GM21423 (cell line): ENCODE data around the gene PRTFDC1.
"Not testable (repeated sequence)": the region's sequence is repeated elsewhere in the genome, so short reads cannot be mapped to it uniquely, and the experiment has no call there.

ENCODE experiments used
- ATAC-seq: cut with Tn5 transposase; IDR thresholded peaks from one replicate; pipeline ENCODE4 v1.9.1; 2021; ENCODE audit warnings: mild to moderate bottlenecking, moderate library complexity; ENCODE audit not compliant: unreplicated experiment

PRTFDC1 gene

DNA sequence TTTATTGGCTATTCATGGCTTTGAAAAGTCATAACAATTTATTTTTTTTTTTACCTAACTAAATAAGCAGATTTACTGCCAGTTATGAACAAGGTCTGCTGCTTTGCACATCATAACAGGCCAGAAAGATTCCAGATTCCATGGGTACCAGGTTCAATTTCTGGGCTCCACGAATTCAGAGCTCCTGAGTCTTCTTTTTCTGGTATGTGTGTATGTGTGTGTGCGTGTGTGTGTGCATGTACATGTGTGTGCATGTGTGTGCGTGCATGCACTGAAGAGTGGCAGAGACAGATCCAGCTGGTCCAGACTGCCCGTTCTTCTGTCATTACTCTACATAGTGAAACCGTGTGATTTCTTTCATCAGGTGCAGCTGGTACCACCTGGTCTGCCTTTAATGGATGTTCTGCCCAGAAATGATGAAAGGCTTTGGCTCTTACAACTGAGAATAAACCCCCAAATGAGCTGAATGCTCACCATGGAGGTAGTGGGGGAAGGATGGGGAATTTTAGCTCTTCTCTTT lies 14.6 kb upstream of the PRTFDC1 start:
- no peak for ATAC-seq

DNA sequence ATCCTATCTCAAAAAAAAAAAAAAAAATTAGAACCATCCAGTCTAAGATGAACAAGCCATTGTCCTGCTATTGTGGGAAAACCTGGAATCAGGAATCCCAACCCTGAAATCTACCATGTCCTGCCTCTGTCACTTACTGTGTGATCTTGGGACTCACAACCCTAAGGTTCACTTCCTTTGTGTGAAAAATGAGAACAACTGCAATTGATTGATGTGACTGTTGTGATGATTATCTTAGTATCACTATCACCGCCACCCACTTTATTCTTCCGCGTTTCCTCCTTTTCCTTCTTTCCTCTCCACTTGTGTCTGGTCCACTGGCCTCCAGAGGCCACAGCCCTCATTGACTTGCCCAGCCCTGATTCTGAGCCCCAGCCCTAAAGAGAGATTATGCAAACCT lies 12.6 kb upstream of the PRTFDC1 start:
- no peak for ATAC-seq

DNA sequence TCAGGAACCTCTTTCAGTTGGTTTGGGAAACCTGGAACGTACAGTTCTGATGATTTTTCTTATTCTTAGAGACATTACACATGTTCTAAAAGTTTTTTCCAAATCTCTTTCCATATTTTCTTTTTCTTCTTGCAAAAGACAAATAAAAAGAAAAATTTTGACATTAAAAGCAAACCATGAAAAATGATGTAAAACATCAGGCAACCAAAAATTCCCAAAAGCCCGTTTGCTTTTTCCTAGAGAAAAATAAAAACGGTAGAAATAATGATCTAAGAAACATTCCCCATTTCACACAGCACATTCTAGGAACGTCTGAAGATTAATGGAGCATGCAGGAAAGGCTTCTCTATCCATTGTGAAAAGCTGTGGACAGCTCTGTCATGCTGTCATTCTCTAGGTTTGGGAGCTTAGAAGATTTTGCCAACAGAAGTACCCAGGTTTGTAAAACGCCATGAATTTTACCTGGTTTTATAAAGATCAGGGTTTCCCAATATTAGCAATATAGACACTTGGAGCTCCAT lies 11.2 kb upstream of the PRTFDC1 start:
- no peak for ATAC-seq

DNA sequence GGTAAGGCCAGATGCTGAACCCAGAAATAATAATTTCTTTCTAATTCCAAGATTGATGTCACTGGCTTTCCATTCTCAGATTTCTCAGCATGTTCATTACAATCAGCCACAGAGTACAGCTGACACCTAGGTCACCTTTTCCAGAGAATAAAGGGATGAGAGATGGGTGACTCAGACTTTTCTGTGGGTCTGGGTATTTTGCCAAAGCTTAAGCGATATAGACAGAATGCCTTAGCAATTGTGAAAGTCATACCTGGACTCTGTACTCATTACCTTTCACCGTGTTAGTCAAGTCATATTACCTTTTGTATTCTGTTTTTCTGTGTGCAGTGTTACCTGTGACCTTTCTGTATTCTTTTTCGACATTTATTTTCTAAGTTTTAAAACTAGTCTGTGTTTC lies 10.6 kb upstream of the PRTFDC1 start:
- ATAC-seq, result no peak

DNA sequence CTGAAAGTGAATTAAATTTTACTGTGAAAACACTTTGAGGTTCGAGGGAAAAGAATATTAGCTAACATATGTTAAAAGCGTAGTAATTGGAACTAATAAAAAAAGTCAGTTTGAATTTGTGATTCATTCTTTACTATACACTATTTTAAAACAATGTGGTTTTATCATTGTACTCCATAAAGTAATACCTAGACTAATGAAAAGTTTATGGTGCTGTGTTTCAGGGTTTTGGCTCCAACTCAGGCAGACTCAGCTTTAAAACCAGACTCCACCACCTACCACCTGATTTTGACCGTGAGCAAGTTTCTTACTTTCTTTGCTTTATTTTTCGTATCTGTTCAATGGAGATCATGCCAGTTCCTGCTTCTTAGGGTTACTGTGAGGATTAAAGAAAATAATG lies 9.2 kb upstream of the PRTFDC1 start:
- no peak for ATAC-seq

DNA sequence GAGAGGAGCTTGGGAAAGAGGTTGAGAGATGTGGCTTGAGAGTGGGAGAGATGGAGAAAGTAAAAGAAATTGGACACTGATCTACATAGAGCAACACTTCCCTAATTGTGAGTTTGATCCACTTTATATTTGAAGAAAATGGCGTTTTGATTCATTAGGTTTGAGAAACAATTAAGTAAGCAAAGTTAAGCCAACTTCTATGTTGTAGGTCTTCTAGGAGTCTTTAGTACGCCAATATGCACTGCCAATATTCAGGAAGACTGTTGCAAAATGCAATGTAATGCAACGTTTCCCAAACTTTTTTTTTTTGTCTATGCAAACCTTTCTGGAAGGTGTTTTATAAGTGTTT lies 7.0 kb upstream of the PRTFDC1 start:
- ATAC-seq, result no peak

DNA sequence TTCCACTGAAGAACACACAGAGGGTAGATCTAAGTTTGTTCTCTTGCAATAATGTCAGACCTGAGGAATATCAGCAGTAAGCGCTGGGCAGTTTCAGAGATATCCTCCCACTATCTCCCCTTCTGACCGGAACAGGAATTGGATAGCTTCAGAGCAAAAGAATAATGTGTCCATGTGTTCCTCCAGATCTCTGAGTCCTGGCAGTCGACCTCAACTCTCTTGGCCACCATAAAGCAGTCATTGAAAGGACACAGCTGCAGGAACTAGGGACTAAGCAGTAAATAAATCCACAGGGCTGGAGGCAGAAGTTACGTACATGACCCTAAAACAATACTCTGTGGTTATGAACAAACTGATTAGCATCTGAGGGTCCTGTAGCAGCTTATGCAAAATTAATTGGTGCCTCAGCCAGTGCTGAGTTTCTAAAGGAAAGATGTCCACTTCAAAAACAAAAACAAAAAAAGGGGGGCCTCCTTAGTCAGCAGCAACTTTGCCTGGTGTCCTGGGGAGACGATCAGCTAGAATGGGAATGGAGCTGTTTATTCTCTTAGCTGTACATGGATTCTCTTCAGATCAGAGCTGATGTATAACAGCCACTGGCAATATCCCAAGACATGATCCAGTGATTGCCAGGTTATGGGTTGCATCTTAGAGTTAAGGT lies 6.4 kb upstream of the PRTFDC1 start:
- no peak for ATAC-seq

DNA sequence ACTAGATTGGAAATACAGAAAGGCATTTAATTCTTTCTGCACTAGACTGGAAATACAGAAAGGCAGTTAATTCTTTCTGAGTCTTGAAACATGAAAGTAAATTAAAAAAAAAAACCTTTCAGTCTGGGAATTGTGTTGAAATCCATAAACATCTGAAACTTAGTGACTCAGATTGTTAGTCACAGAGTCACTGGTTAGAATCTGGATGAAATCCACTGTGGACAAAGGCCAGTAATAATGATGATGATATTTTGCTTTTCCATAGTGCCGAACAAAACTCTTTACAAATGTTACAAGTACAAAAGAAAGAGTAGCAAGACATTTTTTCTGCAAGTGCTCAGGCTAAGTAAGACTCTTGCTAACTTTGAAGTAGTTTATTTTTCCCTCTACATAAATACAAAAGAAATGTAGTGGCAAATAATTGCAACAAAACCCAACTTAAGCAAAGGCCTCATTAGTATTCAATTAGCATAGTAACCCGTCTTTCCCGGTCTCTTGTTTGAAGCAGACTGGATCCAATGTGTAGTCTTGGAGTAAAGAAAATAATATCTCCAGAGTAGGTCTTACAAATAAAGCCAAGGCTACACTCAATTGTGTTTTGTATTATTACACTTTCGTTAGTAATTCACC lies 5.8 kb upstream of the PRTFDC1 start:
- no peak for ATAC-seq

DNA sequence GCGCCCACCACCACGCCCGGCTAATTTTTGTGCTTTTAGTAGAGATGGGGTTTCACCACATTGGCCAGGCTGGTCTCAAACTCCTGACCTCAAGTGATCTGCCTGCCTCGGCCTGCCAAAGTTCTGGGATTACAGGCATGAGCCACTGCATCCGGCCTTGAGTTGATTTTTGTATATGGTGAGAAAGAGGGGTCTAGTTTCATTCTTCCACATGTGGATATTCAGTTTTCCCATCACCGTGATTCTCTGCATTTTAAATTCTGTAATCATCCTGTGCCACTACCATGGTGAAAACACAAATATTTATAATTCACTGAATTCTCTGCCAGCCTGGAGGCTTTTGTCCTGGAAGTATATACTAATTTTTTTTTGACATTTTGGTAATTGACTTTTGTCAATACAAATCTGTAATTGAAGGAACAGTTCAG lies 5.2 kb upstream of the PRTFDC1 start:
- ATAC-seq, result not testable (repeated sequence)

DNA sequence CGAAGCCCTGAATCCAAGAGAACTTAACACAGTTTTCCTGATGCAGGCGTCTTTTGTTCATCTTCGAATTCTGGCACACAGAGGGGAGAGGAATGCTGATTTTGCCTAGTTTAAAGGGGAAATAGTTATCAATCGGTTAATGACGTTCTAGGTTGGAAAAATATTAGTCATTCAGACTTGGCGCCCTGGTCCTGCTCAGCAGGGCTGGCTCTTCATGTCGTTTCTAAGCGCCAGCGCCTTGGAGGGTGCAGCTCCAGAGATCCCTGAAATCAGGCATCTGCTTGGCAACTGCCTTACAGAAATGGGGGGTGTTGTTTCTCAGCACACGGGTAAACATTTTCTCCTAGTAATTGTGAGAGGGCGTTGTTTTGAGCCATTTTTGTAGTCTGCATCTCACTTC lies 1.3 kb upstream of the PRTFDC1 start:
- ATAC-seq, result no peak

DNA sequence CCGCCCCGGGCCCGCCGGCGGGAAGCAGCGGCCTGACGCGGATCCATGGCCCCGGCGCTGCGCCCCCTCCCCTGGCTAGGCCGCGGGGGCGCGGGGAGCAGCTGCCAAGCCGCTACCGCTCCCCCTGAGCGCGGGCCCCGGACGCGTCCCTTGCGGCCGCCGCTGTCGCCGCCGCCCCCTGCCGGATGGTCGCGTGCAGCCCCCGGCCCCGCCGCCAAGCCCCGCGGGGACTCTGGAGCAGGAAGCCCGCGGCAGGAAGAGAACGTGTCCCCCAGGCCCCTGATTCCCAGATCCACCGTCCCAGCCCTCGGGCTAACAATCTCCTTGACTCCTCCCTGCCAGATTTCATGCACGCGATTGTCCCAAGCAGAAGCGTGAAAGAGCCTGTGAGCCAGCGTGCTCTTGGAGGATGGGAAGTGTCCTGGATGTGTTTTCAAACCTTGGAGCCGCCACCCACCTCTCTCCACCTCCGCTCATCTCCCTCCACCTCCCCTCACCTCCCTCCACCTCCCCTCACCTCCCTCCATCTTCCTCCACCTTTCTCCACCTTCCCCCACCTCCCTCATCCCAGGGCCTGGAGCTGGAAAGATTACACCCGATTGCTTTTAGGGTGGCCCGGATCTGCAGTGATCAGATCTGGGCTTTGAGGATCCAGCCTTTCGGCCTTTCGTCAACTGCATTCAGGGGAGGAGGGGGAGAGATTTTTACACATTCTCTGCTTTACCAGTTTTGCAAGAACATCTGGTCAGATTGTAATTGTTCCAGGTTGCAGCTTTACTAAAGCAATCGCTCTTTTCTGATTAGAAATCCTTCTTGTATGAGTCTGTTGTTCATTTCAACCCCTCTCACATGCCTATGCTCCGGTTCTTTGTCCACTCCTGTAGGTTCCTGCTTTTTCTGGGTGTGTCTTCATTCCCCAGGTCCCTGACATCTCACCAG lies 570 bp upstream of the PRTFDC1 start:
- ATAC-seq, result peak; percentile 68

DNA sequence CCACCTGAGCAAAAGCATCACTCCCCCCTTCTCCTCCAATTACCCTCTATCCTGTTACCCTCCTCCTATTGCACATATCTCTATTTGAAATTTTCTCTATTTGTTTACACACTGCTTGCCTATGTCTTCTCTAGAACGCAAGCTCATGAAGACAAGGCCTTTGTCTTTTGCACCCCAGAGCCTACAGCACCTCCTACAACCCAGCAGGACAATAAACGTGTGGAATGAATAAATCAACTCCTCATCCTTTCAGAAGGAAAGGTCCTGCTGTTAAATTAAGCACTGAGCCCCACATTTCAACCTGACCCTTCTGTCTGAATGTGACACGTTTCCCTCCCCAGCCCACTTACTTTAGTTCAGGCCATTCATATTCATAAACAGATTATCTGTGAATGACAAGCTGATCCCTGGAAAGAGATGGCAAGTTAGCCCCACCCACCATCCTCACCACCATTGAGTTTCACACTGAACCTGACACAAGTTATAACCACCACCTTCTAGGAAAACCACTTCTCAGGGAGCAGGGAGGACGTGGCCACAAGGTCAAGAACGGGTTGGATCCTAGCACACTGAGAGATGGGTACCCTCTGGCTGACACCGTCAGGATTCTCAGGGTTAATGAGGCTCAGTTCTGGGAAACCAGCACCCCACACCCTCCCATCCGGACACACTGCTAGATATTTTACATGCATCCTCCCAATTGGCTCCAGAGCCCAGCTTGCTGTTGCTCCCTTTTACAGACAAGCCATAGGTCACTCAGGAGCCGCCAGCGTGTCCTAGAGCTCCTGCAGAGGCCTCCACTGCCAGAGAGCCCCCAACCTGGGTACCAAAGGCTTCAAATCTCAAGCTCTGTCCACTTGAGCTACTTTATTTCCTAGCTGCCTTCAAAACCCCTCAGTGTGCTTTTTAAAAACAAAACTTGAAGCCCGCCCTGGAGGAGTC lies 934 bp downstream of the PRTFDC1 start:
- no peak for ATAC-seq

DNA sequence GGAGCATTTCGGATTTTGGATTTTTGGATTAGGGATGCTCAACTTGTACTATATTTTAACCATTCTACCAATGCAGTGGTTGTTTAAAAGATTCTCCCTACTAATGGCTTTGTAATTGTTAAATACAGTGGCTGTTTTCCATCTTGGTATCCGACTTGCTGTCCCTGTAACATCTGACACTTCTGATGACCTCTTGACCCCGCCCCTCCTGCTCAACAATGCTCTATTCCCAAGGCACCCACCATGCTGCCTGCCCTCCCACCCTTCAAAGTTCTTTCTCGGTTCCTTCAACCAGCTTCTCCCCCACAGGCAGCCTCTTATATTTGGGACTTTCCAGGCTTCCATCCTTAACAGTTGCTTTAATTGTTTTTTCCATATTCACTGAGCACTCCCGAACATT lies 2.0 kb downstream of the PRTFDC1 start:
- ATAC-seq, result no peak

DNA sequence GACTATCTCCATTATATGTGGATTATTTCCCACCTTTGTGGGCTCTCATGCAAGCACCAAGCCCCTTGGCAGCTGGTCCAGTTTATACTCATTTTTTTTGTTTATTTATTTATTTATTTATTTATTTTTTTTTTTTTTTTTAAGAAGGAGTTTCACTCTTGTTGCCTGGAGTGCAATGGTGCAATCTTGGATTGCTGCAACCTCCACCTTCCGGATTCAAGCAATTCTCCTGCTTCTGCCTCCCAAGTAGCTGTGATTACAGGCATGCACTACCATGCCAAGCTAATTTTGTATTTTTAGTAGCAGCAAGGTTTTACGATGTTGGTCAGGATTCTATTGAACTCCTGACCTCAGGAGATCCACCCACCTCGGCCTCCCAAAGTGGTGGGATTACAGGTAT lies 2.8 kb downstream of the PRTFDC1 start:
- ATAC-seq, result no peak

DNA sequence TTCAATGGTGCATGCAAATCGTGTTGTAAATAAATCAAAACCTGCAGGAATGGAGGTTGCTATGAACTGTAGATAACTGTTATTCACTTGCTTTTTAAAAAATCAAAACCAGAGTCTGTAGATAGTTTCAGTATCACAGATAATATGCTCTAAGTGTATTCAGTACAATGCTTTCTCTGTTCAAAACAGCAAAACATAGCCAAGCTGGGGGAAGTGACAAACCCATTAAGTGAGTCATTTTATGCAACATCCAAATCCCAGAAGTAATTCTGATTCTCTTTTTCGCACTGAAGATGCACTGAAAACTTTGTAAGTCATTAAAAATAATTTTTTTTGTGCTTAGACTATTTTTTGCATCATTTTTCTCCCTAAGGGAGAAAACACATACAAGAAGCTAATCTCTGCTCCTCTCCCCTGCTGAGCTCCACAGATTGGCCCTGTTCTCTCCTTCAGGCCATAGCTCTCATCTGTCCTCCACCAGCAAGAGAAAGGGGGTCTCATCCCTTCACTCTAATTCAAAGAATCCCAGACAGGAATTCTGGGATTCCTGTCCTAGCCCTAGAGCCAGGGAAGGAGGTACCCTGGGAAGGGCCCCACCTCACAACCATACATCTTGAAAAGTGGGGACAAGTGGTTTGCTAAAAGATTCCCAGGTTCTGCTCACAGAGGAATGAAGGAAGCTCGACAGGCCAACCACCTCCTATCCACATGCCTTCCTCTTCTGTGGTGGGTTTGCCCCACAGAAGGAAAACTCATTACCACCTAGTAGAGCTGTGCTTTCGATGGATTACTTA lies 4.9 kb downstream of the PRTFDC1 start:
- ATAC-seq, result peak; percentile 48

DNA sequence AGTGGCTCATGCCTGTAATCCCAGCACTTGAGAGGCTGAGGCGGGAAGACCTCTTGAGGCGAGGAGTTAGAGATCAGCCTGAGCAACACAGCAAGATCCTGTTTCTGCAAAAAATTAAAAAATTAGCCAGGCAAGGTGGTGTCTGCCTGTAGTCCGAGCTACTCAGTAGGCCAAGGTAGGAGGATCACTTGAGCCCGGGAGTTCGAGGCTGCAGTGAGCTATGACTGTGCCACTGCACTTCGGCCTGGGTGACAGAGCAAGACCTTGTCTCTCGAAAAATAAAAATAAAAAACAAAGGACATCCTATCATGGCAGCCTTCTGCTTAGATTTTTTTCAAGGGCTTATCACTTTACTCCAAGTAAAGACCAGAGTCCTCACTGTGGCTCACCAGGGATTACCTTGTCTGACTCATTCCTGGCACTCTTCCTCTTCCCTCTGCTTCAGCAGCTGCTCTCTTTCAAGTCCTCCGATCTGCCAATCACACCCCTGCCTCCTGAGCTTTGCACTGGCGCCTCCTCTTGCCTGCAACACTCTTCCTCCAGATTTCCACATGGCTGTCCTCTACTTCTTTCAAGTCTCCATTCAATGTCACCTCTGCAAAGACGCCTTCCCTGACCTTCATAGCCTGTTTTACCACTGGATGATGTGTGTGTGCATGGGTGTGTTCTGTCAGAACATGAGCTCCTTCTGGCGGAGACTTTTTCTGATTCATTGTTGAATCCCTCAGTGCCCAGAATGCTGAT lies 7.7 kb downstream of the PRTFDC1 start:
- ATAC-seq, result no peak

DNA sequence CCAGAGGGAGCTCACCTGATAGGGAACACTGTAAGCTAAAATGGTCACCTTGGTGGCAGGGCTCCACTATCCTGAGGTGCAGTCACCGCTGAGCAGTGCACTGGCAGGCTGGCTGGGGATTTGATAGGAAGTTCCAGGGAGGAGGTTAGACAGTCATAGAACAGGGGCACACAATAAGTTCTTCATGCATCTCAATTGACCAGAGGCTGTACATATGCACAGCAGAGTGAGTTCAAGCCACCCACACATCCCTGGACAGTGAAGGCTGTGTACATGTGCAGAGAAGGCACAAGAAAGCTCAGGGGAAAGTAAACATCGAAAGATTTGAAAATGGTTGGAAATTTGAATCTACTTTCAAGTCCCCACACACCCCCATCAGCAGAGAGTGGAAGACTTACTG lies 13.9 kb downstream of the PRTFDC1 start:
- no peak for ATAC-seq

DNA sequence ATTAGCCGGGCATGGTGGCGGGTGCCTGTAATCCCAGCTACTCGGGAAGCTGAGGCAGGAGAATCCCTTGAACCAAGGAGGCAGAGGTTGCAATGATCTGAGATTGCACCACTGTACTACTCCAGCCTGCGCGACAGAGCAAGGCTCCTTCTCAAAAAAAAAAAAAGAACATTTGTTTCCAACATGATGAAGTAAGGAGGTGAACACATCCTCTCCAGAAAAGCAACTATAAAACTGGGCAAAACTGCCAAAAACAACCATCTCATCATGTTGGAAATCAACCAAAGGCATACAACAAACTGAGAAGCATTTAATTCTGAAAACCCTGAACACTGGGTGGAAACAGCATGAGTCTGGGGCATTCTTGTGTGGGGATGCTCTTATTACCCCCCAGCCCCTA lies 14.3 kb downstream of the PRTFDC1 start:
- ATAC-seq, result no peak
